Vagina (tissue), 2 donors: Measurements from ENCODE around the gene EDC3. TPM values are rescaled to one million over a fixed set of nuclear protein-coding genes. Genes with fewer than 3 reads are reported as not detected.
"Not testable (repeated sequence)": the region's sequence is repeated elsewhere in the genome, so short reads cannot be mapped to it uniquely, and the experiment has no call there.

Experiments used
- DNase-seq, 2 donors: peaks; one replicate each; pipeline ENCODE4 v3.0.0-alpha.2; 2017; ENCODE audit errors: extremely low spot score in 2 of 2
- H3K27ac ChIP-seq: fragments of 200-600 bp; sonication (generic); one replicate; pipeline ENCODE4 v1.5.1; 2019
- H3K27me3 ChIP-seq: fragments of 200-600 bp; sonication (generic); one replicate; pipeline ENCODE4 v1.5.1; 2019
- H3K36me3 ChIP-seq, 2 donors: fragments of 200-600 bp; sonication (generic); one replicate each; pipeline ENCODE4 v1.5.1; 2017 to 2019
- H3K4me1 ChIP-seq: fragments of 200-600 bp; sonication (generic); one replicate; pipeline ENCODE4 v1.5.1; 2019
- H3K4me3 ChIP-seq, 2 donors: fragments of 200-600 bp; sonication (generic); 1 replicate in 1 of 2; 2 replicates in 1 of 2; pipeline ENCODE4 v1.5.1; 2016 to 2019
- H3K9me3 ChIP-seq: fragments of 200-600 bp; sonication (generic); one replicate; pipeline ENCODE4 v1.5.1; 2019
- CTCF ChIP-seq, 3 experiments: fragments of 450-650 bp in 2 of 3; fragments of 200-600 bp in 1 of 3; sonication (generic) in 1 of 3; IDR thresholded peaks; one replicate each; pipeline ENCODE4 v1.5.1; 2017 to 2019; ENCODE audit warnings: antibody characterized with exemption in 3 of 3, mild to moderate bottlenecking in 2 of 3, moderate library complexity in 2 of 3
- POLR2A ChIP-seq, 2 donors: fragments of 450-650 bp; IDR thresholded peaks; one replicate each; pipeline ENCODE4 v1.6.1; 2017; ENCODE audit warnings: antibody characterized with exemption in 2 of 2, mild to moderate bottlenecking in 2 of 2, moderate library complexity in 2 of 2
- POLR2AphosphoS5 ChIP-seq, 2 donors: sonication (generic); formaldehyde crosslinking; IDR thresholded peaks; one replicate each; pipeline ENCODE4 v1.9.0; 2017; ENCODE audit warnings: antibody characterized with exemption in 2 of 2, mild to moderate bottlenecking in 2 of 2, low read depth in 1 of 2; ENCODE audit not compliant: insufficient read depth in 1 of 2
- intact Hi-C: fragments of 100-400 bp; cut with DNase I; formaldehyde crosslinking; loops from one replicate; pipeline ENCODE4 v1.15.1; 2023
- total RNA-seq: library from RNA; depleted of rRNA; stranded (reverse); fragments of >200 nt; gene quantifications from one replicate; pipeline ENCODE4 v1.2.3, GENCODE V29; 2016

The EDC3 gene
- total RNA-seq, 1 donor from 2014 or later: 23.8 TPM

GRCh38 chr15:74732846-74733245 is 37.0 kb upstream of the EDC3 start:
- Histone ChIP-seq H3K27me3 (no peaks in the 10 kb centered on the region), H3K27ac (no peak overlapping the region)
- intact Hi-C loops: no loop called here

DNA sequence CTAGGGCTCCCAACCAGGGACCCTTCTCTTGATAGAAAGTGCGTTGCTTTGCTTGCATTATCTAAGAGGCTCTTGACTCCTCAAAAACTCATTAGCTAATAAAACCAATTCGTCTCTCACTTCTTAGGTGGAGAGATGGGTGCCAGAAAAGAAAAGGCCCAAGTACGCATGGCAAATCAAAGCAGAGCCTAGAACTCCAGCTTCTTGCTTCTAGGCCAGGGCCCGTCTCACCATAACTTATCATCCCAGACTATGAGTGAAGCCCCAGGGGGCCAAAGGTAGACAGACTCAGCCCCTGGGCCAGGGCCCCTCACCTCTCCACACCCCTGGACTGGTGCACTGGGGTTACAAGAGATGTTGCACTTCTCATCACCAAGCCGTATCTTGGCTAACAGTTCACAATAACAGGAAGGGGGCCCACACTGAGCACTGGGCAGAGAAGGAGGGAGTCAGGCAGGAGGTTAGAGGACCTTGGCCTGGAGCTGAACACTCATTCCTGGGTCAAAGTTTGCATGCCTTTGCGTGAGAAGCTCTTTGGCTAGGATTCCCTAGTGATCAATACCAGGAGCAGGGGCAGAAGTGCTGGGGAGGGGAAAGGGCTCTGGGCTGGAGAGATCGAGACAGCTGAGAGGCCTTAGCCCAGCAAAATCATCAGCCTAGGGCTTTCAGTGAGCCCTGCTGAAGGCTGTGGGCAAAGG is 34.9 kb upstream of the EDC3 start:
- Histone ChIP-seq H3K9me3 (no peaks in the 10 kb centered on the region), H3K36me3 (no peaks in the 10 kb centered on the region), H3K4me1 (peaks cover 14% of the 10 kb centered on the region), H3K4me3 (no peak overlapping the region), H3K27me3 (no peaks in the 10 kb centered on the region), H3K27ac (no peak overlapping the region)
- TF ChIP-seq POLR2AphosphoS5 (IDR thresholded peaks at IDR 0.05; ENCODE audit: insufficient read depth in 1 of 2, low read depth in 1 of 2) (no peak), CTCF (IDR thresholded peaks at IDR 0.05) (no peak), POLR2A (IDR thresholded peaks at IDR 0.05) (no peak)
- DNase-seq: no peak
- intact Hi-C loops: no loop called here

More at GRCh38 chr15:74732846-74733245, 37.0 kb upstream of the EDC3 start:
- no peak for TF ChIP-seq POLR2AphosphoS5 (IDR thresholded peaks at IDR 0.05; ENCODE audit: insufficient read depth in 1 of 2, low read depth in 1 of 2)
- no peak for TF ChIP-seq POLR2A (IDR thresholded peaks at IDR 0.05)
- no peak for TF ChIP-seq CTCF (IDR thresholded peaks at IDR 0.05)
- DNase-seq: no peak
- Histone ChIP-seq H3K4me1 (no peaks in the 10 kb centered on the region), H3K9me3 (no peaks in the 10 kb centered on the region), H3K36me3 (no peaks in the 10 kb centered on the region), H3K4me3 (no peak overlapping the region)

GRCh38 chr15:74729372-74729771 is 33.5 kb upstream of the EDC3 start:
- H3K4me3 ChIP-seq, intact Hi-C loops, H3K27me3 ChIP-seq, H3K27ac ChIP-seq, H3K9me3 ChIP-seq, DNase-seq, H3K36me3 ChIP-seq: not testable (repeated sequence)
- H3K4me1 ChIP-seq: peaks cover 18% of the 10 kb centered on the region

- peaks cover 18% of the 10 kb centered on the region for H3K4me1 ChIP-seq
- H3K27me3 ChIP-seq, DNase-seq, H3K9me3 ChIP-seq, H3K4me3 ChIP-seq, intact Hi-C loops, H3K27ac ChIP-seq, H3K36me3 ChIP-seq: not testable (repeated sequence)
Measured at GRCh38 chr15:74728699-74729098, 32.9 kb upstream of the EDC3 start.

GRCh38 chr15:74727727-74728126 is 31.9 kb upstream of the EDC3 start:
- Histone ChIP-seq H3K27me3 (no peaks in the 10 kb centered on the region), H3K27ac (no peak overlapping the region), H3K36me3 (no peaks in the 10 kb centered on the region), H3K4me1 (peaks cover 18% of the 10 kb centered on the region), H3K9me3 (no peaks in the 10 kb centered on the region), H3K4me3 (no peak overlapping the region)
- no peak for TF ChIP-seq POLR2AphosphoS5 (IDR thresholded peaks at IDR 0.05; ENCODE audit: insufficient read depth in 1 of 2, low read depth in 1 of 2)
- TF ChIP-seq CTCF (IDR thresholded peaks at IDR 0.05): no peak
- TF ChIP-seq POLR2A (IDR thresholded peaks at IDR 0.05): no peak
- no peak for DNase-seq
- intact Hi-C loops: no loop called here

GRCh38 chr15:74726774-74727164 is 30.9 kb upstream of the EDC3 start:
- intact Hi-C loops: no loop called here
- Histone ChIP-seq H3K36me3 (no peaks in the 10 kb centered on the region), H3K4me1 (peaks cover 18% of the 10 kb centered on the region), H3K9me3 (no peaks in the 10 kb centered on the region), H3K27me3 (no peaks in the 10 kb centered on the region), H3K4me3 (peak overlapping the region; percentile 51 to 64), H3K27ac (no peak overlapping the region)
- TF ChIP-seq CTCF (IDR thresholded peaks at IDR 0.05) (no peak), POLR2AphosphoS5 (IDR thresholded peaks at IDR 0.05; ENCODE audit: insufficient read depth in 1 of 2, low read depth in 1 of 2) (no peak), POLR2A (IDR thresholded peaks at IDR 0.05) (no peak)
- DNase-seq: no peak
